Stimulated activated CD4-positive, alpha-beta T cell treated with anti-CD3 and anti-CD28 coated beads, Interleukin-2, amount 100 ng/mL, for 48 hours (primary cell): ENCODE measurements around the gene REG1B.
"Not testable (repeated sequence)": the region's sequence is repeated elsewhere in the genome, so short reads cannot be mapped to it uniquely, and the experiment has no call there.

Experiments
- DNase-seq, 2 donors: peaks; one replicate each; pipeline ENCODE4 v3.0.0-alpha.2; 2020

The REG1B gene

DNA sequence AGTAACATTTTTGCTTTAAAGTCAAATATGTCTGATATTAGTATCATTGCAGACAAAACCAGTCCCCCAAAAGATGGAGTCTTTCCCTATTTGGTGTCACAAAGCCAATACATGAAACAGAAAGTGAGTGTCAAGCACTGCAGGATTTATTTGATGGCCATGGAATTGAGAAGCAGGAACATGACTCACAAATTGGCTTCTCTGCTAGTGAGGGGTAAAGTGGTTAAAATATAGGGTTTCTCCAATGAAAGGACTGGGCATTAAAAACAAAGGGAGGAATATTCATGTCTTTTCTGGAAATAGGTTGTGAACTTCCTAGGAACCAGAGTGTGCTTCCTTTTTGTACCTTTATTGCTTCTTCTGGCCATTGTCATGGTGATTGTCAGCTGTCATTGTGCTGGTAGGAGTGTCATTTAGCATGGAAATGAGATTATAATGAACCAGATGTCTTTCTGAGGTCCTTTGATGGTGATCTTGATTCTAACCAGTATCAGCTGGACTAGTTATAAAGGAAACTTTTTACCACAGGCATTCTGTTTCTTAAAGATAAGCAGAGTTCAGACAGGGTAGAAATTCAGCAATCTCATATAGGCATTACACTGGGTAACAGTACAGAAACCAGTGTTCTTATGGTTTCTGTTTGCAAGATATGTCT is 4.1 kb downstream of the REG1B start:
- DNase-seq = no peak

DNA sequence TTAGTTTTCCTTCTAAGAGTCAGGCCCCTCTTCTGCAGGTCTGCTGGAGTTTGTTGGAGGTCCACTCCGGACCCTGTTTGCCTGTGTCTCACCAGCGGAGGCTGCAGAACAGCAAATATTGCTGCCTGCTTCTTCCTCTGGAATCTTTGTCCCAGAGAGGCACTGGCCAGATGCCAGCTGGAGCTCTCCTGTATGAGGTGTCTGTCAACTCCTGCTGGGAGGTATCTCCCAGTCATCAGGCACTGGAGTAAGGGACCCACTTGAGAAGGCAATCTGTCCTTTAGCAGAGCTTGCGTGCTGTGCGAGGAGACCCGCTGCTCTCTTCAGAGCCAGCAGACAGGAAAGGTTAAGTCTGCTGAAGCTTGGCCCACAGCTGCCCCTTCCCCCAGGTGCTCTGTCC is 4.8 kb downstream of the REG1B start:
- no peak for DNase-seq

DNA sequence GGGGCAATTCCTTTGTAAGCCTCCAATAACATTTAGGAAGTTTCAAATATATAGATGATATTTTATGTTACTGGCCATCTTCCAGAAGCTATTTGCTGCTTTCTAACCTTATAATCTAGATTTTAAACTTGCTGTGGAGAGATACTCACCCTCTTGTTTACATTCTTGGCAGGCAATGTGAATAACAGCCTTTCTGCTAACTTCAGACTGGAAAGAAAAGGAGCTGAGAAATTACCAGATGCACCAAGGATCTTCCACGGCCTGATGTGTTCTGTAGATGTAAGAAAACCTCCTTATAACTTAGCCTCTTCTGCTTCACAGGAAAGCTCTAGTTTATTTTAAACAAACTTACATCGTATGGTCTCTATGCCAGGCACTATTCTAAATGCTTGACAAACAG is 16.7 kb downstream of the REG1B start:
- DNase-seq = no peak

DNA sequence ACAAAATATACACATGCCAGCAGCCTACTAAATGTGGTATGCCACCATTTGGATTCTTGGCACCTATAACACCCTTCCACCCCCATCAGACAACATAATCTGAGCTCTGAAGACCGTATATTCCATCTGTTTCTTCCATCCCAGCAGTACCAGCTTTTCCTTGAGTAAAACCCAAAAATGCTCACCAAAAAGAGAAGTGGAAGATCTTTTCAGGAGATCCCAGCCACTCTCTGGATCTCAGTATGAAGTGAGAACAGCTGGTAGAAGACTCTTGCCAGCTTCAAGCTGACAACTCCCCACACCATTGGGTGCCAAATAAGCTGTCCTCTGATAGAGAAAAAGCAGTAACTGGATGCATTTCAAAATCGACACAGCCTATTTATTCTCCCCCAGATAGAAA is 22.6 kb downstream of the REG1B start:
- no peak for DNase-seq

DNA sequence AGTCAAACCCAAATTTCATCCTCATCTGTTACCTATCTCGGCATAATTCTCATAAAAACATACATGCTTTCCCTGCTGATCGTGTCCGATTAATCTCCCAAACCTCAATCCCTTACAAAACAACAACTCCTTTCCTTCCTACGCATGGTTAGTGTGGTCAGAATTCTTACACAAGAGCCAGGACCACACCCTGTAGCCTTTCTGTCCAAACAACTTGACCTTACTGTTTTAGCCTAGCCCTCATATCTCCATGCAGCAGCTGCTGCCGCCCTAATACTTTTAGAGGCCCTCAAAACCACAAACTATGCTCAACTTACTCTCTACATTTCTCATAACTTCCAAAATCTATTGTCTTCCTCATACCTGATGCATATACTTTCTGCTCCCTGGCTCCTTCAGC is 33.0 kb downstream of the REG1B start:
- DNase-seq = not testable (repeated sequence)

DNA sequence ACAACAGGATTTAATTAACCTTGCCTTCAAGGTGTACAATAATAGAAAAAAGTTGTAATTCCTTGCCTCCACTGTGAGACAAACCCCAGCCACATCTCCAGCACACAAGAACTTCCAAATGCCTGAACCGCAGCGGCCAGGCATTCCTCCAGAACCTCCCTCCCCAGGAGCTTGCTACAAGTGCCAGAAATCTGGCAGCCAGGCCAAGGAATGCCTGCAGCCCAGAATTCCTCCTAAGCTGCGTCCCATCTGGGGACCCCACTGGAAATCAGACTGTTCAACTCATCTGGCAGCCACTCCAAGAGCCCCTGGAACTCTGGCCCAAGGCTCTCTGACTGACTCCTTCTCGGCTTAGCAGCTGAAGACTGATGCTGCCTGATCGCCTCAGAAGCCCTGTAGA is 34.3 kb downstream of the REG1B start:
- DNase-seq = not testable (repeated sequence)

DNA sequence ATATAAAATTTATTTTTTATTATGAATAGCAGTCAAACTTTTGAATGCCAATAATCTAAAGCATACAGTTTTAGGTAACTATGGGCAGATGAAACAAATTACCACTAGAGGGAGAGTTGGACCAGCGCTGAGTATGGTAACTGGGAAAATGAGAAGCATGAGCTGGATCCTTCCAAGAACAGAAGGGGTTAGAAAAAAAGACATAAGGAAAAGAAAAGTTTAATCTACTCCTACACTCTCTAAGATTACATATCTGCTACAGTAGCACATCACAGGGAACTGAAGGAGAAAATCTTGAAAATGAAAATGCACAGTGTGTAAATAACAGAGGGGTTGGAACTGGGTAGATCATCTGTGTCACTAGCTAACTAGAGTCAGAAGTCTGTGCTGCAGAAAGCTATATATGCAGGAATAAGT is 46.8 kb downstream of the REG1B start:
- DNase-seq = no peak

DNA sequence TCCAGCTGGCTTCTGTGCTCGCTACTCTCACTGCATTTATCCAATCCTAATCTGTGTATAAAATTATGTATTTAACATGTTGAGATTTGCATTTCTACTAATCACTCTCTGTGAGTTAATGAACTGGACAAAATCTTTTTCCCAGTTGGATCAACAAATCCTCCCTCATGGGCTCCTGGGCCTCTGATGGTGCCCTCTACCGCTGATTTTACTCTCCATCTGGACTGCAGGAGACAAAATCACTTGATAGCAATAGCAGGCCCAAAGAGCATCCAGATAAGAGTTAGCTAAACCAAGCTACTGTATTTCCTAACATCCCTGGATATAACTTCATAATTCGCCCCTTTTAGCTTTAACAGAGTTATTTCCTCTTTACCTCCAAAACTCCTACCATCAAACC is 47.8 kb downstream of the REG1B start:
- DNase-seq = no peak
